Left lung (tissue), 10 donors: ENCODE results near the gene TUBB4A. TPM values are rescaled to one million over a fixed set of nuclear protein-coding genes. Genes with fewer than 3 reads are reported as not detected.

Source experiments
- ATAC-seq: fragments of 200-7000 bp; cut with Tn5 transposase; one replicate; pipeline ENCODE4 v1.9.1; 2020; ENCODE audit warnings: moderate library complexity
- DNase-seq, 4 donors: peaks; one replicate each; pipeline ENCODE4 v3.0.0-alpha.2; 2013 to 2020
- H3K27ac ChIP-seq, 2 donors: fragments of 200-600 bp; sonication (generic) in 1 of 2; one replicate each; pipeline versions ENCODE4 v1.5.0 to v1.8.0; 2020 to 2021
- H3K27me3 ChIP-seq, 2 donors: fragments of 200-600 bp; sonication (generic) in 1 of 2; one replicate each; pipeline versions ENCODE4 v1.5.0 to v1.8.0; 2020 to 2021
- H3K36me3 ChIP-seq, 2 donors: fragments of 200-600 bp; sonication (generic) in 1 of 2; one replicate each; pipeline versions ENCODE4 v1.5.0 to v1.8.0; 2020 to 2021
- H3K4me1 ChIP-seq, 2 donors: fragments of 200-600 bp; one replicate each; pipeline ENCODE4 v1.8.0; 2021
- H3K4me3 ChIP-seq, 2 donors: fragments of 200-600 bp; sonication (generic) in 1 of 2; one replicate each; pipeline versions ENCODE4 v1.5.0 to v1.8.0; 2020 to 2021; ENCODE audit warnings: mild to moderate bottlenecking in 1 of 2
- H3K9me3 ChIP-seq, 2 donors: fragments of 200-600 bp; sonication (generic) in 1 of 2; one replicate each; pipeline versions ENCODE4 v1.5.0 to v1.8.0; 2020 to 2021
- CTCF ChIP-seq, 2 donors: fragments of 200-600 bp; sonication (generic) in 1 of 2; IDR thresholded peaks; one replicate each; pipeline versions ENCODE4 v1.5.0 to v1.8.0; 2021; ENCODE audit warnings: antibody characterized with exemption in 2 of 2
- intact Hi-C, 2 donors: fragments of 100-400 bp; cut with DNase I; formaldehyde crosslinking; loops; one replicate each; pipeline versions ENCODE4 v1.11.2 to v1.14.2; 2022
- polyA plus RNA-seq, 6 donors: library from polyadenylated mRNA; unstranded; fragments of 120-200 nt; gene quantifications; one replicate each; pipeline ENCODE4 v1.2.1, GENCODE V29; 2013; ENCODE audit not compliant: insufficient read length in 6 of 6
- total RNA-seq, 2 donors: library from RNA; stranded (reverse); fragmentation: NEBNext Ultra II Directional; extraction: Animal tissue kit (Norgen Biotek cat#: 25700); gene quantifications; one replicate each; pipeline ENCODE4 v1.2.1, GENCODE V29; 2021
- donor health status: DM: no; HTN: yes; CAD: no.
- donor health status: DM: no; HTN: no; CAD: no.

The TUBB4A gene
- total and polyA plus RNA-seq, 8 donors = 0.35 to 5.9 (median 4.3) TPM

- H3K27me3 ChIP-seq = peaks cover 13 to 46% of the 10 kb centered on the region in 2 donors
- intact Hi-C loops = no loop called here
- H3K9me3 ChIP-seq = no peaks in the 10 kb centered on the region
- peak; percentile 87 for ATAC-seq
- peak overlapping the region; percentile 83 to 84 for H3K27ac ChIP-seq
- DNase-seq = peak; percentile 96 to 98 (median 98)
- peak; percentile 44 to 63 for TF ChIP-seq CTCF (IDR thresholded peaks at IDR 0.05)
- peak overlapping the region; percentile 62 to 88 for H3K4me3 ChIP-seq
- peaks cover 0 to 24% of the 10 kb centered on the region in 2 donors for H3K4me1 ChIP-seq
- H3K36me3 ChIP-seq = peaks cover 0 to 6% of the 10 kb centered on the region in 2 donors
Observed at GRCh38 chr19:6460099-6460884, 41.8 kb downstream of the TUBB4A start.

- peaks cover 0 to 3% of the 10 kb centered on the region in 2 donors for H3K9me3 ChIP-seq
- H3K27me3 ChIP-seq = peaks cover 11 to 38% of the 10 kb centered on the region in 2 donors
- peaks cover 0 to 13% of the 10 kb centered on the region in 2 donors for H3K36me3 ChIP-seq
- intact Hi-C loops = no loop called here
- H3K4me3 ChIP-seq = peak within 1 kb of the TSS; percentile 62 to 88
- peaks cover 0 to 24% of the 10 kb centered on the region in 2 donors for H3K4me1 ChIP-seq
- TF ChIP-seq CTCF (IDR thresholded peaks at IDR 0.05) = no peak
- DNase-seq (peak; percentile 73 to 89 (median 79)), ATAC-seq (peak; percentile 76)
- peak within 1 kb of the TSS; percentile 83 to 84 for H3K27ac ChIP-seq
Observed at GRCh38 chr19:6459262-6460098, 42.6 kb downstream of the TUBB4A start, which contains the start of gene SLC25A23. TSS of gene SLC25A23 (minus strand) at chr19:6459792. CDS start at chr19:6459628, 164 bp downstream.

- ATAC-seq = peak; percentile 19
- intact Hi-C loops = no loop called here
- H3K27ac ChIP-seq = peak overlapping the region; percentile 83 to 84
Observed at GRCh38 chr19:6458695-6459261, 43.3 kb downstream of the TUBB4A start.

GRCh38 chr19:6457958-6458694, 44.0 kb downstream of the TUBB4A start:
- no peak overlapping the region for H3K27ac ChIP-seq
- H3K4me3 ChIP-seq = peak overlapping the region in 1 of 2 donors; percentile 62
- H3K4me1 ChIP-seq = peaks cover 0 to 18% of the 10 kb centered on the region in 2 donors
- intact Hi-C loops = no loop called here
- peaks cover 0 to 17% of the 10 kb centered on the region in 2 donors for H3K9me3 ChIP-seq
- TF ChIP-seq CTCF (IDR thresholded peaks at IDR 0.05) = no peak
- peaks cover 0 to 25% of the 10 kb centered on the region in 2 donors for H3K36me3 ChIP-seq
- ATAC-seq (no peak), DNase-seq (no peak)
- peaks cover 0 to 25% of the 10 kb centered on the region in 2 donors for H3K27me3 ChIP-seq

More at GRCh38 chr19:6458695-6459261, 43.3 kb downstream of the TUBB4A start:
- peaks cover 0 to 20% of the 10 kb centered on the region in 2 donors for H3K4me1 ChIP-seq
- H3K4me3 ChIP-seq = peak overlapping the region; percentile 62 to 88
- peak in 1 of 4 donors; percentile 40 for DNase-seq
- no peak for TF ChIP-seq CTCF (IDR thresholded peaks at IDR 0.05)
- H3K36me3 ChIP-seq = peaks cover 0 to 20% of the 10 kb centered on the region in 2 donors
- peaks cover 4 to 31% of the 10 kb centered on the region in 2 donors for H3K27me3 ChIP-seq
- H3K9me3 ChIP-seq = peaks cover 0 to 10% of the 10 kb centered on the region in 2 donors
